H1 (cell line): ENCODE data around the gene GATB. TPM values are rescaled to one million over a fixed set of nuclear protein-coding genes. Genes with fewer than 3 reads are reported as not detected.

Experiments
- CHD7 ChIP-seq: fragments of 300-600 bp; sonication (generic); IDR thresholded peaks from 2 replicates; pipeline ENCODE4 v1.7.1; 2012; ENCODE audit warnings: low read length, moderate library complexity, mild to moderate bottlenecking, inconsistent platforms; ENCODE audit not compliant: insufficient replicate concordance
- polyA plus RNA-seq, 7 experiments: library from polyadenylated mRNA; depleted of rRNA in 3 of 7; stranded (reverse) in 5 of 7; unstranded in 2 of 7; fragments of >200 nt in 5 of 7; fragments of 200-250 nt in 2 of 7; gene quantifications; 1 replicate in 5 of 7; 2 replicates in 1 of 7; 4 replicates in 1 of 7; pipeline versions ENCODE4 v1.2.1 to v1.2.3, GENCODE V29; 2011 to 2013; ENCODE audit warnings: missing spikeins in 2 of 7, mixed read lengths in 2 of 7
- total RNA-seq: library from RNA; stranded (reverse); fragmentation: NEBNext Ultra II Directional; extraction: Animal tissue kit (Norgen Biotek cat#: 25700); gene quantifications from 2 replicates; pipeline ENCODE4 v1.2.1, GENCODE V29; 2021

The GATB gene
- total and polyA plus RNA-seq, 2 of the 8 experiments (the other 6 are each of a cell fraction or from before 2014, with no cell fraction given), result 15.3 to 18.0 TPM

GRCh38 chr4:151797131-151797530, 36.3 kb upstream of the GATB start (continued):
- no peak for TF ChIP-seq CHD7
